ENCODE measurements around the gene ADAM22.

DNA sequence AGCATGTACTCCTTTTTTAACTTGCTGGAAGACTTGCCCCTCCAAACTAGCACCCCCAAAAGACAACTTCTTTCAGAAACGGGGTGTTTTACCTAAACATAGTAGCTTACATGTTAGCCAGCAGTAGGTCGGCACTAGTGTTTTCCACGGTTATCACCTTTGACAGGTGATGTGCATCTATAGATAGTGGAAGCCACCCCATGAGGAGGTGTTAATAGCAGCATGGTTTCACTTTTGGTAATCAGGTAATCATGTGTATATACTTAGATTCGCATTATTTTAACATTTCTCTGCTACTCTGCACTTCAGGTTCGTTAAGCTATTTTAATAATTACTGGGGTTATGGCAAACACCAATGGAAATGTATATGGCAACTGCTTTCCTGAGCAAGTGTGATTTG is 268.2 kb downstream of the ADAM22 start:
- TF ChIP-seq, protein P1, sequence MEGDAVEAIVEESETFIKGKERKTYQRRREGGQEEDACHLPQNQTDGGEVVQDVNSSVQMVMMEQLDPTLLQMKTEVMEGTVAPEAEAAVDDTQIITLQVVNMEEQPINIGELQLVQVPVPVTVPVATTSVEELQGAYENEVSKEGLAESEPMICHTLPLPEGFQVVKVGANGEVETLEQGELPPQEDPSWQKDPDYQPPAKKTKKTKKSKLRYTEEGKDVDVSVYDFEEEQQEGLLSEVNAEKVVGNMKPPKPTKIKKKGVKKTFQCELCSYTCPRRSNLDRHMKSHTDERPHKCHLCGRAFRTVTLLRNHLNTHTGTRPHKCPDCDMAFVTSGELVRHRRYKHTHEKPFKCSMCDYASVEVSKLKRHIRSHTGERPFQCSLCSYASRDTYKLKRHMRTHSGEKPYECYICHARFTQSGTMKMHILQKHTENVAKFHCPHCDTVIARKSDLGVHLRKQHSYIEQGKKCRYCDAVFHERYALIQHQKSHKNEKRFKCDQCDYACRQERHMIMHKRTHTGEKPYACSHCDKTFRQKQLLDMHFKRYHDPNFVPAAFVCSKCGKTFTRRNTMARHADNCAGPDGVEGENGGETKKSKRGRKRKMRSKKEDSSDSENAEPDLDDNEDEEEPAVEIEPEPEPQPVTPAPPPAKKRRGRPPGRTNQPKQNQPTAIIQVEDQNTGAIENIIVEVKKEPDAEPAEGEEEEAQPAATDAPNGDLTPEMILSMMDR (IDR thresholded peaks at IDR 0.05; ENCODE audit: low read depth, low read length): no peak
- no peak for TF ChIP-seq EZH2phosphoT487 (IDR thresholded peaks at IDR 0.05; ENCODE audit: low read depth)

Data from OCI-LY3 (cell line).